ENCODE measurements around the gene POGLUT2.
A peak's percentile ranks its signal among the peaks of the same experiment; 100 is the strongest.
"Not testable (repeated sequence)": the region's sequence is repeated elsewhere in the genome, so short reads cannot be mapped to it uniquely, and the experiment has no call there.

POGLUT2 gene

GRCh38 chr13:102800145-102801041 lies 1.6 kb upstream of the POGLUT2 start:
- peak; percentile 68 for DNase-seq

GRCh38 chr13:102799426-102800144 lies 809 bp upstream of the POGLUT2 start:
- no peak for DNase-seq

GRCh38 chr13:102793611-102794355 lies 5.0 kb downstream of the POGLUT2 start:
- no peak for DNase-seq

GRCh38 chr13:102792396-102792795 lies 6.4 kb downstream of the POGLUT2 start:
- no peak for DNase-seq

- DNase-seq = no peak
These were observed 10.1 kb downstream of the POGLUT2 start for GRCh38 chr13:102788683-102789082.

GRCh38 chr13:102784483-102784882 lies 14.3 kb downstream of the POGLUT2 start:
- no peak for DNase-seq

- DNase-seq = no peak
These were observed 17.2 kb downstream of the POGLUT2 start for GRCh38 chr13:102781591-102781990.

GRCh38 chr13:102780656-102781055 lies 18.1 kb downstream of the POGLUT2 start:
- DNase-seq = not testable (repeated sequence)

- no peak for DNase-seq
These were observed 19.2 kb downstream of the POGLUT2 start for GRCh38 chr13:102779436-102780159.

- DNase-seq = no peak
These were observed 21.0 kb downstream of the POGLUT2 start for GRCh38 chr13:102777736-102778135.

GRCh38 chr13:102776271-102776670 lies 22.5 kb downstream of the POGLUT2 start:
- DNase-seq = no peak

GRCh38 chr13:102774591-102775520 lies 23.9 kb downstream of the POGLUT2 start:
- no peak for DNase-seq

- DNase-seq = no peak
These were observed 24.6 kb downstream of the POGLUT2 start for GRCh38 chr13:102774214-102774568.

- peak; percentile 48 for DNase-seq
These were observed 25.1 kb downstream of the POGLUT2 start, which contains the start of gene TEX30 for GRCh38 chr13:102773441-102774213. TSS of gene TEX30 (minus strand) at chr13:102773786. CDS start at chr13:102770026, 3,760 bp downstream.

GRCh38 chr13:102772042-102772425 lies 26.7 kb downstream of the POGLUT2 start:
- no peak for DNase-seq

GRCh38 chr13:102771298-102772041 lies 27.3 kb downstream of the POGLUT2 start:
- DNase-seq = no peak

GRCh38 chr13:102770435-102770834 lies 28.3 kb downstream of the POGLUT2 start:
- no peak for DNase-seq

GRCh38 chr13:102769679-102770078 lies 29.1 kb downstream of the POGLUT2 start:
- DNase-seq = no peak

- no peak for DNase-seq
These were observed 29.9 kb downstream of the POGLUT2 start for GRCh38 chr13:102768909-102769308.

- no peak for DNase-seq
These were observed 35.0 kb downstream of the POGLUT2 start for GRCh38 chr13:102763741-102764140.

Measured in amniotic stem cell (primary cell).